ENCODE measurements around the gene LRP8. TPM values are rescaled to one million over a fixed set of nuclear protein-coding genes. Genes with fewer than 3 reads are reported as not detected.

The LRP8 gene
- total and polyA plus RNA-seq, 2 experiments from 2014 or later: 27.8 to 71.1 TPM

DNA sequence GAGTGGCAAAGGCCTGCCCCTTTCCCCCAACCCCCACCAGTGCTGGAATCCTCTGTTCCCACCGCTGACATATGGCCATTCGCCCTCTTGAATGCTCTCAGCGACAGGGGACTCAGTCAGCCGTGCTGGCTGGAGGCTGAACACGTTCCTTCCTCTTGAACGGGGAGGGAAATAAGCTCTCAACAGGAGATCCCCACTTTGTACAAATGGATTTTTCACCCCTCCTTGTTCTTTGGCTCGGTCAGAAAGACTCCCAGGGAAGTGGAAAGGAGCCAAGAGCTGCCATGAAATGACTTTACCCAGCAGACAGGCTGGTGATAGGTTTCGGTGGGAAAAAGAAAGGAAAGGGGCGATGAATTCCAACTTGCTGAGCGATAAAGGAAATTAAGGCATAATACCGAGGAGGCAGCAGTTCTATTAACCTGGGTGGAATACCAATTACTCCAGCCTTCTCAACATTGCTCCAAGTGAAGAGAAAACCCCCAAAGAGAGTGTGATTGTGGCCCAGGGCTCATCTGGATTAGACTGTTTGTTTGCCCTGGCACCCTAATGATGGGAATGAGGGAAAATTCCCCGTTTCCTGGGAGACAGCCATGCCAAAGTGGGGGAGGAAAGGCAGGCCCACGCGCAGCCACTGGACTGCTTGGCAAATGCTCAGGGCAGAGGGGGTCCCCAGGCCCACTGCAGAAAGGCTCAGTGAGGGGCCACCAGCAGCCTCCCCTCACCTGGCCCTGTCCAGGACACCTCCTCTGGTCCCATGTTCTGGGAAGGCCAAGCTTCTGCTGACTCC is 23.9 kb downstream of the LRP8 start:
- Histone ChIP-seq H3K4me1 (ENCODE audit: insufficient read depth) (peaks cover 10% of the 10 kb centered on the region; the same call in 1 of the 2 replicates), H3K4me2 (no peak overlapping the region), H4K20me1 (replicated peaks; ENCODE audit: insufficient read depth) (peaks cover 28% of the 10 kb centered on the region), H3K36me3 (ENCODE audit: insufficient read depth) (peaks cover 5% of the 10 kb centered on the region; the same call in 1 of the 2 replicates), H2AFZ (no peak overlapping the region), H3F3A (replicated peaks; ENCODE audit: low read depth) (no peaks in the 10 kb centered on the region), H3K27me3 (ENCODE audit: insufficient read depth) (no peaks in the 10 kb centered on the region), H3K9me2 (ENCODE audit: insufficient read depth) (no peaks in the 10 kb centered on the region), H3K4me3 (no peak overlapping the region), H3K27ac (ENCODE audit: low read depth) (no peak overlapping the region), H3K79me2 (replicated peaks; ENCODE audit: insufficient read depth) (peaks cover 68% of the 10 kb centered on the region)
- Mint-ChIP-seq H3K4me1 (peaks cover 60% of the 10 kb centered on the region), H3K36me3 (ENCODE audit: low read depth) (peaks cover 60% of the 10 kb centered on the region), H3K9me3 (no peaks in the 10 kb centered on the region), H3K4me3 (no peak overlapping the region), H3K27ac (peak overlapping the region; percentile 40; the same call in 1 of the 2 replicates), H3K27me3 (ENCODE audit: insufficient read depth, low read depth, poor library complexity) (peaks cover 35% of the 10 kb centered on the region)
- DNase-seq (ENCODE audit: low spot score): no peak
- no peak for TF ChIP-seq STAT1 (IDR thresholded peaks at IDR 0.05; ENCODE audit: unreplicated experiment)
- TF ChIP-seq JUNB (IDR thresholded peaks at IDR 0.05; ENCODE audit: unreplicated experiment): no peak
- TF ChIP-seq ZNF331 (CRISPR knock-in tag; IDR thresholded peaks at IDR 0.05; ENCODE audit: low read depth): no peak
- TF ChIP-seq, protein P1, sequence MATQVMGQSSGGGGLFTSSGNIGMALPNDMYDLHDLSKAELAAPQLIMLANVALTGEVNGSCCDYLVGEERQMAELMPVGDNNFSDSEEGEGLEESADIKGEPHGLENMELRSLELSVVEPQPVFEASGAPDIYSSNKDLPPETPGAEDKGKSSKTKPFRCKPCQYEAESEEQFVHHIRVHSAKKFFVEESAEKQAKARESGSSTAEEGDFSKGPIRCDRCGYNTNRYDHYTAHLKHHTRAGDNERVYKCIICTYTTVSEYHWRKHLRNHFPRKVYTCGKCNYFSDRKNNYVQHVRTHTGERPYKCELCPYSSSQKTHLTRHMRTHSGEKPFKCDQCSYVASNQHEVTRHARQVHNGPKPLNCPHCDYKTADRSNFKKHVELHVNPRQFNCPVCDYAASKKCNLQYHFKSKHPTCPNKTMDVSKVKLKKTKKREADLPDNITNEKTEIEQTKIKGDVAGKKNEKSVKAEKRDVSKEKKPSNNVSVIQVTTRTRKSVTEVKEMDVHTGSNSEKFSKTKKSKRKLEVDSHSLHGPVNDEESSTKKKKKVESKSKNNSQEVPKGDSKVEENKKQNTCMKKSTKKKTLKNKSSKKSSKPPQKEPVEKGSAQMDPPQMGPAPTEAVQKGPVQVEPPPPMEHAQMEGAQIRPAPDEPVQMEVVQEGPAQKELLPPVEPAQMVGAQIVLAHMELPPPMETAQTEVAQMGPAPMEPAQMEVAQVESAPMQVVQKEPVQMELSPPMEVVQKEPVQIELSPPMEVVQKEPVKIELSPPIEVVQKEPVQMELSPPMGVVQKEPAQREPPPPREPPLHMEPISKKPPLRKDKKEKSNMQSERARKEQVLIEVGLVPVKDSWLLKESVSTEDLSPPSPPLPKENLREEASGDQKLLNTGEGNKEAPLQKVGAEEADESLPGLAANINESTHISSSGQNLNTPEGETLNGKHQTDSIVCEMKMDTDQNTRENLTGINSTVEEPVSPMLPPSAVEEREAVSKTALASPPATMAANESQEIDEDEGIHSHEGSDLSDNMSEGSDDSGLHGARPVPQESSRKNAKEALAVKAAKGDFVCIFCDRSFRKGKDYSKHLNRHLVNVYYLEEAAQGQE (IDR thresholded peaks at IDR 0.05; ENCODE audit: unreplicated experiment): no peak
- no peak for ATAC-seq

DNA sequence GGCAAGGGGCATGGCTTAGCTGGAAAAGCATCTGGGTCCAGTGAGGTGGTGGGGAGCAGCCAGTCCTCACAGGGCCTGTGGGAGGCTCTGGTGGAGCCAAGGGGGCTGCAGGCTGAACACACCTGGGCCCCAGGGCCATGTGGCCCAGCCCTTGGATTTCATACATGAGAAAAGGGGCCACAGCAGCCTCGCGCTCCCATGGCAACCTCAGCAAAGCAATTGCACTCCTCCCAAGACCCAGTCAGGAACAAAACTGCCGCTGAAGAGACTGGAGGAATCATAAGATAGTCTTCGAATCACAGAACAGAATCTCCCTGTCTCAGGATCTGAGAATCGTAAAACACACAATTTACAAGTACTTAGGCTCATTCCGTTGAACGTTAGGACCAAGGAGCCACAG is 24.6 kb downstream of the LRP8 start:
- no peaks in the 10 kb centered on the region for H3K9me2 ChIP-seq (ENCODE audit: insufficient read depth)
- peaks cover 22% of the 10 kb centered on the region for H4K20me1 ChIP-seq (replicated peaks; ENCODE audit: insufficient read depth)
- Mint-ChIP-seq H3K36me3 (ENCODE audit: low read depth) (peaks cover 55% of the 10 kb centered on the region), H3K27ac (peak overlapping the region; percentile 40), H3K9me3 (no peaks in the 10 kb centered on the region), H3K27me3 (ENCODE audit: insufficient read depth, low read depth, poor library complexity) (peaks cover 29% of the 10 kb centered on the region), H3K4me3 (no peak overlapping the region), H3K4me1 (peaks cover 60% of the 10 kb centered on the region)
- H3K27me3 ChIP-seq (ENCODE audit: insufficient read depth): no peaks in the 10 kb centered on the region
- ATAC-seq (no peak; the same call in 2 of the 3 replicates), DNase-seq (ENCODE audit: low spot score) (peak; percentile 31)
- H2AFZ ChIP-seq: no peak overlapping the region
- H3F3A ChIP-seq (replicated peaks; ENCODE audit: low read depth): no peaks in the 10 kb centered on the region
- no peak overlapping the region for H3K4me3 ChIP-seq
- peaks cover 10% of the 10 kb centered on the region; the same call in 1 of the 2 replicates for H3K4me1 ChIP-seq (ENCODE audit: insufficient read depth)
- no peaks in the 10 kb centered on the region for H3K36me3 ChIP-seq (ENCODE audit: insufficient read depth)
- peaks cover 68% of the 10 kb centered on the region for H3K79me2 ChIP-seq (replicated peaks; ENCODE audit: insufficient read depth)
- H3K27ac ChIP-seq (ENCODE audit: low read depth): no peak overlapping the region
- H3K4me2 ChIP-seq: no peak overlapping the region
- TF ChIP-seq, protein P1 (IDR thresholded peaks at IDR 0.05; ENCODE audit: unreplicated experiment): no peak
- TF ChIP-seq EZH2phosphoT487 (IDR thresholded peaks at IDR 0.05; ENCODE audit: unreplicated experiment): no peak
- no peak for TF ChIP-seq POLR2AphosphoS5 (IDR thresholded peaks at IDR 0.05; ENCODE audit: low read depth)
- TF ChIP-seq STAT1 (IDR thresholded peaks at IDR 0.05; ENCODE audit: unreplicated experiment): no peak
- TF ChIP-seq CREB1 (CRISPR knock-in tag; IDR thresholded peaks at IDR 0.05; ENCODE audit: low read depth): no peak
- no peak for TF ChIP-seq ZNF331 (CRISPR knock-in tag; IDR thresholded peaks at IDR 0.05; ENCODE audit: low read depth)
- TF ChIP-seq NANOG (IDR thresholded peaks at IDR 0.05; ENCODE audit: borderline replicate concordance): no peak
- TF ChIP-seq EZH2 (IDR thresholded peaks at IDR 0.05; ENCODE audit: low read depth, unreplicated experiment): no peak
- TF ChIP-seq, protein P2, sequence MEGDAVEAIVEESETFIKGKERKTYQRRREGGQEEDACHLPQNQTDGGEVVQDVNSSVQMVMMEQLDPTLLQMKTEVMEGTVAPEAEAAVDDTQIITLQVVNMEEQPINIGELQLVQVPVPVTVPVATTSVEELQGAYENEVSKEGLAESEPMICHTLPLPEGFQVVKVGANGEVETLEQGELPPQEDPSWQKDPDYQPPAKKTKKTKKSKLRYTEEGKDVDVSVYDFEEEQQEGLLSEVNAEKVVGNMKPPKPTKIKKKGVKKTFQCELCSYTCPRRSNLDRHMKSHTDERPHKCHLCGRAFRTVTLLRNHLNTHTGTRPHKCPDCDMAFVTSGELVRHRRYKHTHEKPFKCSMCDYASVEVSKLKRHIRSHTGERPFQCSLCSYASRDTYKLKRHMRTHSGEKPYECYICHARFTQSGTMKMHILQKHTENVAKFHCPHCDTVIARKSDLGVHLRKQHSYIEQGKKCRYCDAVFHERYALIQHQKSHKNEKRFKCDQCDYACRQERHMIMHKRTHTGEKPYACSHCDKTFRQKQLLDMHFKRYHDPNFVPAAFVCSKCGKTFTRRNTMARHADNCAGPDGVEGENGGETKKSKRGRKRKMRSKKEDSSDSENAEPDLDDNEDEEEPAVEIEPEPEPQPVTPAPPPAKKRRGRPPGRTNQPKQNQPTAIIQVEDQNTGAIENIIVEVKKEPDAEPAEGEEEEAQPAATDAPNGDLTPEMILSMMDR (conservative IDR thresholded peaks at IDR 0.05; ENCODE audit: low read depth in 2 of 2): no peak
